H1 (cell line): ENCODE data around the gene GLRA1. TPM values are rescaled to one million over a fixed set of nuclear protein-coding genes. Genes with fewer than 3 reads are reported as not detected.

Experiments
- CTCF ChIA-PET: fragments of 300-600 bp; sonication (Branson Sonifier 250); formaldehyde crosslinking; loops from one replicate; lab custom pipeline; 2021; ENCODE audit not compliant: partially characterized antibody; lab: Charles Lee
- POLR2A ChIA-PET: fragments of 300-600 bp; sonication (Branson Sonifier 250); formaldehyde crosslinking; loops from one replicate; lab custom pipeline; 2021; ENCODE audit warnings: inconsistent platforms; ENCODE audit not compliant: partially characterized antibody; lab: Charles Lee
- DNase-seq, 2 experiments: peaks; one replicate each; pipeline versions ENCODE4 v3.0.0 to v3.0.0-alpha.2; 2010 to 2022; ENCODE audit warnings: low spot score in 2 of 2, low read depth in 1 of 2, mixed read lengths in 1 of 2
- FAIRE-seq: peaks from 2 replicates; lab custom pipeline; 2011; peaks lifted over from hg19 to GRCh38; lab: Jason Lieb, UNC
- H2AFZ ChIP-seq: 2 replicates; pipeline ENCODE4 v1.8.1; 2012; ENCODE audit warnings: low read length, inconsistent platforms
- H2AK5ac ChIP-seq: 2 replicates; pipeline ENCODE4 v1.6.1; 2013; ENCODE audit warnings: low read depth, low read length
- H2BK120ac ChIP-seq: replicated peaks from 2 replicates; pipeline ENCODE3; 2013; ENCODE audit warnings: low read depth, low read length, inconsistent platforms
- H2BK12ac ChIP-seq: 2 replicates; pipeline ENCODE4 v1.6.1; 2013; ENCODE audit warnings: low read depth, low read length
- H2BK15ac ChIP-seq: 2 replicates; pipeline ENCODE4 v1.6.1; 2013; ENCODE audit warnings: low read length
- H2BK20ac ChIP-seq: 2 replicates; pipeline ENCODE4 v1.6.1; 2013; ENCODE audit warnings: low read length
- H2BK5ac ChIP-seq: 2 replicates; pipeline ENCODE4 v1.6.1; 2013; ENCODE audit warnings: low read depth, low read length
- H3K14ac ChIP-seq: 2 replicates; pipeline ENCODE4 v1.6.1; 2013; ENCODE audit warnings: inconsistent platforms; ENCODE audit not compliant: insufficient read length
- H3K18ac ChIP-seq: 2 replicates; pipeline ENCODE4 v1.6.1; 2013; ENCODE audit warnings: low read length; ENCODE audit errors: extremely low read depth
- H3K23ac ChIP-seq: 2 replicates; pipeline ENCODE4 v1.6.1; 2013; ENCODE audit warnings: inconsistent platforms; ENCODE audit not compliant: insufficient read length
- H3K23me2 ChIP-seq: 2 replicates; pipeline ENCODE4 v1.6.1; 2013; ENCODE audit warnings: low read depth, low read length
- H3K27ac ChIP-seq: 2 replicates; pipeline ENCODE4 v1.6.1; 2011; ENCODE audit warnings: low read depth, low read length, inconsistent platforms
- H3K27me3 ChIP-seq, 4 experiments: replicated peaks in 1 of 4; 1 replicate in 1 of 4; 2 replicates in 3 of 4; pipeline versions ENCODE4 v1.6.1 to v1.8.1; 2011 to 2013; ENCODE audit warnings: low read length in 3 of 4, mild to moderate bottlenecking in 3 of 4, inconsistent platforms in 2 of 4, mixed read lengths in 2 of 4, moderate library complexity in 1 of 4; ENCODE audit not compliant: control insufficient read depth in 3 of 4, insufficient read depth in 3 of 4; ENCODE audit errors: extremely low read depth in 1 of 4
- H3K36me3 ChIP-seq, 4 experiments: 2 replicates each; pipeline versions ENCODE4 v1.6.1 to v1.8.1; 2011 to 2013; ENCODE audit warnings: mild to moderate bottlenecking in 4 of 4, low read length in 3 of 4, moderate library complexity in 2 of 4, control low read depth in 1 of 4, inconsistent platforms in 1 of 4; ENCODE audit not compliant: insufficient read depth in 4 of 4, control insufficient read depth in 2 of 4
- H3K4ac ChIP-seq: replicated peaks from 2 replicates; pipeline ENCODE3; 2013; ENCODE audit warnings: low read length, low read depth, mixed read lengths, inconsistent platforms; ENCODE audit not compliant: insufficient read length
- H3K4me1 ChIP-seq, 4 experiments: replicated peaks in 1 of 4; 1 replicate in 1 of 4; 2 replicates in 3 of 4; pipeline versions ENCODE4 v1.6.1 to v1.8.1; 2011 to 2013; ENCODE audit warnings: low read length in 3 of 4, inconsistent platforms in 2 of 4, mixed read lengths in 1 of 4; ENCODE audit not compliant: insufficient read depth in 4 of 4, control insufficient read depth in 3 of 4
- H3K4me2 ChIP-seq, 2 experiments: 2 replicates each; pipeline versions ENCODE4 v1.6.1 to v1.8.1; 2011 to 2013; ENCODE audit warnings: low read depth in 2 of 2, low read length in 2 of 2, control low read depth in 1 of 2, inconsistent platforms in 1 of 2, mild to moderate bottlenecking in 1 of 2; ENCODE audit not compliant: insufficient read depth in 1 of 2
- H3K4me3 ChIP-seq, 4 experiments: fragments of 200-600, 300-600 bp in 1 of 4; sonication (generic), shearing (Covaris generic), sonication (Bioruptor Twin) in 1 of 4; 2 replicates each; pipeline versions ENCODE4 v1.5.1 to v1.8.1; 2011 to 2016; ENCODE audit warnings: low read length in 4 of 4, low read depth in 3 of 4, control low read depth in 2 of 4, inconsistent platforms in 2 of 4, mild to moderate bottlenecking in 2 of 4, mixed read lengths in 1 of 4, moderate library complexity in 1 of 4; ENCODE audit not compliant: insufficient read depth in 2 of 4; ENCODE audit errors: extremely low read depth in 1 of 4
- H3K56ac ChIP-seq: replicated peaks from 2 replicates; pipeline ENCODE3; 2013; ENCODE audit warnings: low read depth, mild to moderate bottlenecking, mixed read lengths, low read length, inconsistent platforms; ENCODE audit not compliant: insufficient read length
- H3K79me1 ChIP-seq: 2 replicates; pipeline ENCODE4 v1.6.1; 2013; ENCODE audit warnings: low read depth, low read length, control low read depth
- H3K79me2 ChIP-seq, 2 experiments: 2 replicates each; pipeline versions ENCODE4 v1.6.1 to v1.8.1; 2012 to 2013; ENCODE audit warnings: low read length in 2 of 2, mild to moderate bottlenecking in 2 of 2, inconsistent platforms in 1 of 2; ENCODE audit not compliant: insufficient read depth in 2 of 2, control insufficient read depth in 1 of 2
- H3K9ac ChIP-seq, 4 experiments: replicated peaks in 1 of 4; 1 replicate in 1 of 4; 2 replicates in 3 of 4; pipeline versions ENCODE4 v1.6.1 to v1.8.1; 2011 to 2013; ENCODE audit warnings: low read depth in 3 of 4, low read length in 3 of 4, control low read depth in 2 of 4, mild to moderate bottlenecking in 2 of 4, moderate library complexity in 2 of 4, inconsistent platforms in 1 of 4; ENCODE audit errors: extremely low read depth in 1 of 4
- H3K9me3 ChIP-seq, 2 experiments: 2 replicates each; pipeline versions ENCODE4 v1.6.1 to v1.8.1; 2012 to 2013; ENCODE audit warnings: mild to moderate bottlenecking in 2 of 2, moderate library complexity in 2 of 2, control low read depth in 1 of 2, inconsistent platforms in 1 of 2, low read depth in 1 of 2, low read length in 1 of 2, mixed read lengths in 1 of 2; ENCODE audit not compliant: insufficient read depth in 2 of 2
- H4K20me1 ChIP-seq, 2 experiments: replicated peaks in 1 of 2; 2 replicates each; pipeline versions ENCODE3 to v1.8.1; 2011 to 2013; ENCODE audit warnings: inconsistent platforms in 2 of 2, low read length in 2 of 2, mild to moderate bottlenecking in 1 of 2; ENCODE audit not compliant: insufficient read depth in 2 of 2, control insufficient read depth in 1 of 2
- H4K5ac ChIP-seq: 2 replicates; pipeline ENCODE4 v1.6.1; 2013; ENCODE audit warnings: low read length, low read depth, mixed read lengths, inconsistent platforms; ENCODE audit not compliant: insufficient read length
- H4K8ac ChIP-seq: 2 replicates; pipeline ENCODE4 v1.8.0; 2013; ENCODE audit warnings: mild to moderate bottlenecking, moderate library complexity, low read length, inconsistent platforms; ENCODE audit not compliant: insufficient read depth; ENCODE audit errors: extremely low read depth
- H4K91ac ChIP-seq: replicated peaks from 2 replicates; pipeline ENCODE3; 2013; ENCODE audit warnings: low read length, mixed read lengths, inconsistent platforms; ENCODE audit not compliant: insufficient read length
- NANOG ChIP-seq: IDR thresholded peaks from 2 replicates; pipeline ENCODE4 v1.6.1; 2011; ENCODE audit warnings: low read length, low read depth, mild to moderate bottlenecking, inconsistent platforms; ENCODE audit not compliant: insufficient read depth, poor library complexity, severe bottlenecking
- SP2 ChIP-seq: IDR thresholded peaks from 2 replicates; pipeline ENCODE4 v1.6.1; 2012; ENCODE audit warnings: mild to moderate bottlenecking, low read length, inconsistent platforms
- SRF ChIP-seq: IDR thresholded peaks from 2 replicates; pipeline ENCODE4 v1.6.1; 2011; ENCODE audit warnings: mild to moderate bottlenecking, low read depth, low read length, moderate library complexity
- TAF1 ChIP-seq: IDR thresholded peaks from 2 replicates; pipeline ENCODE4 v1.6.1; 2011; ENCODE audit warnings: mild to moderate bottlenecking, low read depth, low read length
- TAF7 ChIP-seq: optimal IDR thresholded peaks from 2 replicates; pipeline ENCODE3; 2011; ENCODE audit warnings: low read depth, mild to moderate bottlenecking, inconsistent platforms, low read length, moderate library complexity, borderline replicate concordance
- WGBS, 2 experiments: shearing (Covaris generic) in 1 of 2; methylation state at CpG; one replicate each; pipeline versions ENCODE4 v1.1.6 to v1.1.7; 2013 to 2015; ENCODE audit warnings: low lambda C conversion rate in 2 of 2, mixed read lengths in 2 of 2, inconsistent platforms in 1 of 2, low coverage in 1 of 2, missing lambda C conversion rate in 1 of 2; ENCODE audit not compliant: insufficient replicate concordance in 2 of 2, insufficient coverage in 1 of 2, insufficient read length in 1 of 2; ENCODE audit errors: extremely low coverage in 1 of 2, missing lambda C conversion rate in 1 of 2; 5-methylcytosine and 5-hydroxymethylcytosine counted together
- polyA plus RNA-seq, 7 experiments: library from polyadenylated mRNA; depleted of rRNA in 3 of 7; stranded (reverse) in 5 of 7; unstranded in 2 of 7; fragments of >200 nt in 5 of 7; fragments of 200-250 nt in 2 of 7; gene quantifications; 1 replicate in 5 of 7; 2 replicates in 1 of 7; 4 replicates in 1 of 7; pipeline versions ENCODE4 v1.2.1 to v1.2.3, GENCODE V29; 2011 to 2013; ENCODE audit warnings: missing spikeins in 2 of 7, mixed read lengths in 2 of 7
- total RNA-seq: library from RNA; stranded (reverse); fragmentation: NEBNext Ultra II Directional; extraction: Animal tissue kit (Norgen Biotek cat#: 25700); gene quantifications from 2 replicates; pipeline ENCODE4 v1.2.1, GENCODE V29; 2021

Gene GLRA1
- total and polyA plus RNA-seq, 2 of the 8 experiments (the other 6 are each of a cell fraction or from before 2014, with no cell fraction given) = not detected

DNA sequence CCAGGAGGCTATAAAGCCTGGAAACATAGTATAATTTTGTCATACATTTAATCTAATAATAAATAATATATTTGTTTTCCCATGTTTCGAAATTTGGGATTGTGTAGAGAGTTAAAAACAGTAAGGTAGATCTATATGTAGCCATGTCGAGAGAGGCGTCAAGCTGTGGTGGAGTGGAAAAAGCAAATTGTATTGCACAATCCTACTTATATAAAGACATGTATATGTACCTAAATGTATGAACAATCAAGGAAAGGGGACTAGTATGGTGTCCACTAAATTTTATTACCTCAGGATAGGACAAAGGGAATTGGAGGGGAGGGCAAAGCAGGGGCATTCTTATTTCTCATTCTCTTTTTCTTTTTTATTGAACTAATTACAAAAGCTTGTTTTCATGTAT is 52.0 kb downstream of the GLRA1 start:
- peaks cover 0 to 1% (median 0%) of the 10 kb centered on the region in 4 experiments; a peak in 1 of 7 replicates for H3K27me3 ChIP-seq
- no peaks in the 10 kb centered on the region for H3K23me2 ChIP-seq
- no peak overlapping the region for H3K27ac ChIP-seq
- no peak overlapping the region for H3K18ac ChIP-seq
- POLR2A ChIA-PET = no interaction called here
- H3K4me2 ChIP-seq = no peak overlapping the region
- no peak overlapping the region for H2BK12ac ChIP-seq
- H3K79me1 ChIP-seq = no peaks in the 10 kb centered on the region
- H4K91ac ChIP-seq = no peak overlapping the region
- no peak for DNase-seq
- H2AK5ac ChIP-seq = no peak overlapping the region
- no peak overlapping the region for H3K4me3 ChIP-seq
- H4K20me1 ChIP-seq = no peaks in the 10 kb centered on the region
- no peaks in the 10 kb centered on the region for H3K4me1 ChIP-seq
- H4K5ac ChIP-seq = no peak overlapping the region
- H3K79me2 ChIP-seq = no peaks in the 10 kb centered on the region
- H3K56ac ChIP-seq = no peak overlapping the region
- H2BK20ac ChIP-seq = no peak overlapping the region
- H2BK120ac ChIP-seq = no peak overlapping the region
- WGBS, 2 experiments = 88% methylated on average over 3 of the region's 3 CpGs; no CpG with 5 or more reads in 1 of the 2 experiments
- H3K9me3 ChIP-seq = no peaks in the 10 kb centered on the region
- FAIRE-seq = no peak
- no peaks in the 10 kb centered on the region for H3K36me3 ChIP-seq
- no peak overlapping the region for H3K14ac ChIP-seq
- no peak overlapping the region for H4K8ac ChIP-seq
- no peak overlapping the region for H2BK15ac ChIP-seq
- CTCF ChIA-PET = interaction anchor here (1.5 kb wide), 1 partner anchor 476 kb away, joined by 3 read pairs; no protein-coding TSS in a partner anchor
- H2AFZ ChIP-seq = no peak overlapping the region
- no peak overlapping the region for H3K4ac ChIP-seq
- H3K23ac ChIP-seq = no peak overlapping the region
- no peak overlapping the region for H2BK5ac ChIP-seq
- no peak overlapping the region for H3K9ac ChIP-seq
- TF ChIP-seq SP2 = no peak
- no peak for TF ChIP-seq TAF7
- no peak for TF ChIP-seq SRF
- TF ChIP-seq TAF1 = no peak
- no peak for TF ChIP-seq NANOG
